HepG2 (cell line): ENCODE measurements around the gene IL6R. TPM values are rescaled to one million over a fixed set of nuclear protein-coding genes. Genes with fewer than 3 reads are reported as not detected.

Experiments used
- ATAC-seq: fragments of 200-7000 bp; cut with Tn5 transposase; 3 replicates; pipeline ENCODE4 v1.9.1; 2020; ENCODE audit warnings: mild to moderate bottlenecking, moderate library complexity
- BruUV-seq: library from RNA; stranded (reverse); fragments of 400-500 nt; replicated peaks from 2 replicates; lab custom pipeline; 2021; lab: Mats Ljungman, UMichigan
- CTCF ChIA-PET: fragments of 300-600 bp; formaldehyde crosslinking; extraction: SDS; loops from one replicate; lab custom pipeline; 2021; ENCODE audit warnings: low total read pairs, inconsistent platforms, low intra/inter-chr PET ratio; lab: Yijun Ruan, JAX
- POLR2A ChIA-PET: fragments of 350-600 bp; sonication (Branson Sonifier 250); formaldehyde crosslinking; loops from one replicate; lab custom pipeline; 2020; ENCODE audit warnings: antibody characterized with exemption, inconsistent platforms; lab: Yijun Ruan, JAX
- DNase-seq: peaks from one replicate; pipeline ENCODE4 v3.0.0-alpha.2; 2015; ENCODE audit warnings: low spot score
- FAIRE-seq: peaks from 3 replicates; lab custom pipeline; 2011; peaks lifted over from hg19 to GRCh38; lab: Jason Lieb, UNC
- H2AFZ ChIP-seq: one replicate; pipeline ENCODE4 v1.6.1; 2011; ENCODE audit warnings: low read length, inconsistent platforms
- H3K27ac ChIP-seq: fragments of 300-600 bp; 3 replicates; pipeline ENCODE4 v1.8.0; 2011; ENCODE audit warnings: mixed run types, mild to moderate bottlenecking, mixed read lengths, low read length, inconsistent platforms; ENCODE audit not compliant: insufficient read depth; ENCODE audit errors: extremely low read length
- H3K27me3 ChIP-seq, 2 experiments: fragments of 200-600 bp in 1 of 2; 2 replicates in 1 of 2; 3 replicates in 1 of 2; pipeline versions ENCODE4 v1.6.0 to v1.8.0; 2011; ENCODE audit warnings: low read length in 2 of 2, mild to moderate bottlenecking in 2 of 2, moderate library complexity in 2 of 2, inconsistent platforms in 1 of 2; ENCODE audit not compliant: insufficient read depth in 2 of 2, control insufficient read depth in 1 of 2
- H3K36me3 ChIP-seq, 2 experiments: fragments of 200-600 bp in 1 of 2; replicated peaks in 1 of 2; 2 replicates in 1 of 2; 3 replicates in 1 of 2; pipeline versions ENCODE4 v1.5.1 to v1.8.0; 2011; ENCODE audit warnings: low read length in 2 of 2, inconsistent platforms in 1 of 2; ENCODE audit not compliant: insufficient read depth in 2 of 2, control insufficient read depth in 1 of 2
- H3K4me1 ChIP-seq: 2 replicates; pipeline ENCODE4 v1.5.1; 2012; ENCODE audit warnings: low read length, inconsistent platforms; ENCODE audit not compliant: insufficient read depth
- H3K4me2 ChIP-seq: 2 replicates; pipeline ENCODE4 v1.6.0; 2011; ENCODE audit warnings: low read depth, low read length, inconsistent platforms
- H3K4me3 ChIP-seq, 3 experiments: fragments of 200-600 bp in 1 of 3; sonication (generic), shearing (Covaris generic) in 1 of 3; replicated peaks in 1 of 3; 2 replicates each; pipeline ENCODE4 v1.5.1; 2011 to 2016; ENCODE audit warnings: low read length in 3 of 3, inconsistent platforms in 2 of 3, low read depth in 2 of 3, mild to moderate bottlenecking in 2 of 3, control low read depth in 1 of 3, mixed read lengths in 1 of 3; ENCODE audit not compliant: insufficient read depth in 1 of 3
- H3K79me2 ChIP-seq: one replicate; pipeline ENCODE4 v1.6.1; 2011; ENCODE audit warnings: low read length, inconsistent platforms; ENCODE audit not compliant: insufficient read depth
- H3K9ac ChIP-seq: 2 replicates; pipeline ENCODE4 v1.6.0; 2011; ENCODE audit warnings: mild to moderate bottlenecking, low read depth, low read length, inconsistent platforms; ENCODE audit not compliant: insufficient read depth
- H3K9me3 ChIP-seq: 2 replicates; pipeline ENCODE4 v1.5.1; 2012; ENCODE audit warnings: mild to moderate bottlenecking, low read length
- H4K20me1 ChIP-seq: 2 replicates; pipeline ENCODE4 v1.6.0; 2011; ENCODE audit warnings: inconsistent platforms, mild to moderate bottlenecking, low read length, moderate library complexity; ENCODE audit not compliant: insufficient read depth
- MAZ ChIP-seq, 2 experiments: sonication (generic) in 1 of 2; formaldehyde crosslinking in 1 of 2; IDR thresholded peaks; 2 replicates each; pipeline versions ENCODE4 v1.5.0 to v1.6.1; 2012 to 2020; ENCODE audit warnings: low read depth in 2 of 2, mild to moderate bottlenecking in 2 of 2, borderline replicate concordance in 1 of 2, improper control_type of control experiment in 1 of 2, low read length in 1 of 2, missing genetic modification reagents in 1 of 2, moderate library complexity in 1 of 2
- POLR2G ChIP-seq: fragments of 200-400 bp; formaldehyde crosslinking; IDR thresholded peaks from 2 replicates; pipeline ENCODE4 v1.6.1; 2018; ENCODE audit warnings: mild to moderate bottlenecking, low read depth, low read length, moderate library complexity
- SRY ChIP-seq: sonication (generic); formaldehyde crosslinking; IDR thresholded peaks from 2 replicates; pipeline ENCODE4 v1.8.0; 2022; ENCODE audit warnings: mild to moderate bottlenecking, missing genetic modification reagents
- ZNF10 ChIP-seq: sonication (generic); formaldehyde crosslinking; IDR thresholded peaks from 2 replicates; pipeline ENCODE4 v1.4.0; 2020; ENCODE audit warnings: mild to moderate bottlenecking, low read depth, missing genetic modification reagents, borderline replicate concordance
- ZNF878 ChIP-seq: sonication (generic); formaldehyde crosslinking; IDR thresholded peaks from 2 replicates; pipeline ENCODE4 v1.8.1; 2023; ENCODE audit warnings: mild to moderate bottlenecking, missing genetic modification reagents, moderate library complexity
- WGBS: methylation state at CpG from one replicate; pipeline ENCODE4 v1.1.6; 2017; ENCODE audit warnings: low lambda C conversion rate; 5-methylcytosine and 5-hydroxymethylcytosine counted together
- in situ Hi-C: cut with HindIII; loops from 2 replicates; pipeline ENCODE4 v1.10.0; 2017; ENCODE audit warnings: low pct_unique_long_range_greater_than_20kb; ENCODE audit not compliant: extremely low pct_ligation_motif_present
- intact Hi-C: fragments of 100-400 bp; cut with micrococcal nuclease; formaldehyde crosslinking; loops from one replicate; pipeline ENCODE4 v1.10.0; 2022; ENCODE audit not compliant: unreplicated experiment
- polyA plus RNA-seq, 8 experiments: library from polyadenylated mRNA; depleted of rRNA in 3 of 8; stranded (reverse) in 7 of 8; unstranded in 1 of 8; fragments of >200 nt; fragmentation: Illumina TruSeq in 4 of 8; extraction: Trizol in 4 of 8; gene quantifications; 2 replicates each; pipeline versions ENCODE4 v1.2.1 to v1.2.3, GENCODE V29; 2011 to 2016; ENCODE audit warnings: low read depth in 4 of 8, missing spikeins in 1 of 8, mixed read lengths in 1 of 8; ENCODE audit not compliant: insufficient read depth in 1 of 8
- total RNA-seq, 5 experiments: library from RNA; depleted of rRNA; stranded (reverse); fragments of >200 nt; fragmentation: Illumina TruSeq; extraction: Trizol; gene quantifications; 2 replicates each; pipeline ENCODE4 v1.2.3, GENCODE V29; 2016; ENCODE audit warnings: low read depth in 1 of 5
- TF ChIP-seq, protein P1 (sequence below): sonication (generic); formaldehyde crosslinking; IDR thresholded peaks from 2 replicates; pipeline ENCODE4 v1.9.0; 2021; ENCODE audit warnings: missing genetic modification reagents, borderline replicate concordance
- TF ChIP-seq, protein P2 (sequence below): sonication (generic); formaldehyde crosslinking; IDR thresholded peaks from 2 replicates; pipeline ENCODE4 v1.4.0; 2020; ENCODE audit warnings: missing genetic modification reagents, borderline replicate concordance
- TF ChIP-seq, protein P3 (sequence below): sonication (generic); formaldehyde crosslinking; IDR thresholded peaks from 2 replicates; pipeline ENCODE4 v1.4.0; 2020; ENCODE audit warnings: missing genetic modification reagents
- TF ChIP-seq, protein P4 (sequence below): sonication (generic); formaldehyde crosslinking; IDR thresholded peaks from 2 replicates; pipeline ENCODE4 v1.4.0; 2020; ENCODE audit warnings: mild to moderate bottlenecking, missing genetic modification reagents

The IL6R gene
- total and polyA plus RNA-seq, 2 of the 13 experiments (the other 11 are each of a cell fraction or from before 2014, with no cell fraction given) = 5.0 to 24.5 TPM

DNA sequence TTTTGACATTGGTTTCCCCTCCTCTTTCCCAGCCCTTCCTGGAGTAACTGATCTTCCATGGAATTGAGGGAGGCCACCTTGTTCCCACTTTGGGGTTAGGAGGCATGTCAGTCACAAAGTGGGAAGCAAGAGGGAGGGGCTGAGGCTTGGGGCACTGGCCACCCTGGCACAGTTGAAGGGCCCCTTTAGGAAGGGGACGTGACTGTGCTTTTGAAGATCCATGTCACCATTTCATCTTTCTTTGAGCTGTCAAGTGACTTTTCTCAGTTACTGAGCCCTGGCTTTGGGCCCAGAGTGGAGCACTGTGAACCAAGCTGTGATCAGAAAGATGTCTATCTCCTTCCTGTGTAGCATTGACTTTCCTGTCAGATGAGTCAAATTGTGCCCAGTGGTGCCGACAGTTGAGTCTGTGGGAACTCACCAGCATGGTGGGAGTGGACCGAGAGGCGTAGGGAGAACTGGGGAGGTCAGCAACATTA is 58.4 kb downstream of the IL6R start:
- intact Hi-C loops = no loop called here

More for the DNA sequence above, 58.4 kb downstream of the IL6R start:
- Histone ChIP-seq H3K4me2 (no peak overlapping the region), H3K9ac (no peak overlapping the region), H4K20me1 (no peaks in the 10 kb centered on the region), H3K4me3 (no peak overlapping the region), H3K27ac (no peak overlapping the region), H3K36me3 (no peaks in the 10 kb centered on the region), H3K27me3 (no peaks in the 10 kb centered on the region), H3K79me2 (no peaks in the 10 kb centered on the region), H2AFZ (no peak overlapping the region), H3K9me3 (no peaks in the 10 kb centered on the region), H3K4me1 (no peaks in the 10 kb centered on the region)
- no peak for ATAC-seq
- DNase-seq = no peak
- in situ Hi-C loops = no loop called here
- ChIA-PET POLR2A (no interaction called here), CTCF (no interaction called here)
- TF ChIP-seq, protein P1, sequence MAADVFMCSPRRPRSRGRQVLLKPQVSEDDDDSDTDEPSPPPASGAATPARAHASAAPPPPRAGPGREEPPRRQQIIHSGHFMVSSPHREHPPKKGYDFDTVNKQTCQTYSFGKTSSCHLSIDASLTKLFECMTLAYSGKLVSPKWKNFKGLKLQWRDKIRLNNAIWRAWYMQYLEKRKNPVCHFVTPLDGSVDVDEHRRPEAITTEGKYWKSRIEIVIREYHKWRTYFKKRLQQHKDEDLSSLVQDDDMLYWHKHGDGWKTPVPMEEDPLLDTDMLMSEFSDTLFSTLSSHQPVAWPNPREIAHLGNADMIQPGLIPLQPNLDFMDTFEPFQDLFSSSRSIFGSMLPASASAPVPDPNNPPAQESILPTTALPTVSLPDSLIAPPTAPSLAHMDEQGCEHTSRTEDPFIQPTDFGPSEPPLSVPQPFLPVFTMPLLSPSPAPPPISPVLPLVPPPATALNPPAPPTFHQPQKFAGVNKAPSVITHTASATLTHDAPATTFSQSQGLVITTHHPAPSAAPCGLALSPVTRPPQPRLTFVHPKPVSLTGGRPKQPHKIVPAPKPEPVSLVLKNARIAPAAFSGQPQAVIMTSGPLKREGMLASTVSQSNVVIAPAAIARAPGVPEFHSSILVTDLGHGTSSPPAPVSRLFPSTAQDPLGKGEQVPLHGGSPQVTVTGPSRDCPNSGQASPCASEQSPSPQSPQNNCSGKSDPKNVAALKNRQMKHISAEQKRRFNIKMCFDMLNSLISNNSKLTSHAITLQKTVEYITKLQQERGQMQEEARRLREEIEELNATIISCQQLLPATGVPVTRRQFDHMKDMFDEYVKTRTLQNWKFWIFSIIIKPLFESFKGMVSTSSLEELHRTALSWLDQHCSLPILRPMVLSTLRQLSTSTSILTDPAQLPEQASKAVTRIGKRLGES (CRISPR knock-in tag) = no peak
- TF ChIP-seq MAZ (IDR thresholded peaks at IDR 0.05; ENCODE audit: borderline replicate concordance, low read depth, low read length) = no peak
- no peak for TF ChIP-seq MAZ (CRISPR knock-in tag; IDR thresholded peaks at IDR 0.05; ENCODE audit: low read depth)
- TF ChIP-seq, protein P2, sequence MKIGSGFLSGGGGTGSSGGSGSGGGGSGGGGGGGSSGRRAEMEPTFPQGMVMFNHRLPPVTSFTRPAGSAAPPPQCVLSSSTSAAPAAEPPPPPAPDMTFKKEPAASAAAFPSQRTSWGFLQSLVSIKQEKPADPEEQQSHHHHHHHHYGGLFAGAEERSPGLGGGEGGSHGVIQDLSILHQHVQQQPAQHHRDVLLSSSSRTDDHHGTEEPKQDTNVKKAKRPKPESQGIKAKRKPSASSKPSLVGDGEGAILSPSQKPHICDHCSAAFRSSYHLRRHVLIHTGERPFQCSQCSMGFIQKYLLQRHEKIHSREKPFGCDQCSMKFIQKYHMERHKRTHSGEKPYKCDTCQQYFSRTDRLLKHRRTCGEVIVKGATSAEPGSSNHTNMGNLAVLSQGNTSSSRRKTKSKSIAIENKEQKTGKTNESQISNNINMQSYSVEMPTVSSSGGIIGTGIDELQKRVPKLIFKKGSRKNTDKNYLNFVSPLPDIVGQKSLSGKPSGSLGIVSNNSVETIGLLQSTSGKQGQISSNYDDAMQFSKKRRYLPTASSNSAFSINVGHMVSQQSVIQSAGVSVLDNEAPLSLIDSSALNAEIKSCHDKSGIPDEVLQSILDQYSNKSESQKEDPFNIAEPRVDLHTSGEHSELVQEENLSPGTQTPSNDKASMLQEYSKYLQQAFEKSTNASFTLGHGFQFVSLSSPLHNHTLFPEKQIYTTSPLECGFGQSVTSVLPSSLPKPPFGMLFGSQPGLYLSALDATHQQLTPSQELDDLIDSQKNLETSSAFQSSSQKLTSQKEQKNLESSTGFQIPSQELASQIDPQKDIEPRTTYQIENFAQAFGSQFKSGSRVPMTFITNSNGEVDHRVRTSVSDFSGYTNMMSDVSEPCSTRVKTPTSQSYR = no peak
- TF ChIP-seq ZNF878 (CRISPR knock-in tag) = no peak
- no peak for TF ChIP-seq POLR2G
- TF ChIP-seq, protein P3, sequence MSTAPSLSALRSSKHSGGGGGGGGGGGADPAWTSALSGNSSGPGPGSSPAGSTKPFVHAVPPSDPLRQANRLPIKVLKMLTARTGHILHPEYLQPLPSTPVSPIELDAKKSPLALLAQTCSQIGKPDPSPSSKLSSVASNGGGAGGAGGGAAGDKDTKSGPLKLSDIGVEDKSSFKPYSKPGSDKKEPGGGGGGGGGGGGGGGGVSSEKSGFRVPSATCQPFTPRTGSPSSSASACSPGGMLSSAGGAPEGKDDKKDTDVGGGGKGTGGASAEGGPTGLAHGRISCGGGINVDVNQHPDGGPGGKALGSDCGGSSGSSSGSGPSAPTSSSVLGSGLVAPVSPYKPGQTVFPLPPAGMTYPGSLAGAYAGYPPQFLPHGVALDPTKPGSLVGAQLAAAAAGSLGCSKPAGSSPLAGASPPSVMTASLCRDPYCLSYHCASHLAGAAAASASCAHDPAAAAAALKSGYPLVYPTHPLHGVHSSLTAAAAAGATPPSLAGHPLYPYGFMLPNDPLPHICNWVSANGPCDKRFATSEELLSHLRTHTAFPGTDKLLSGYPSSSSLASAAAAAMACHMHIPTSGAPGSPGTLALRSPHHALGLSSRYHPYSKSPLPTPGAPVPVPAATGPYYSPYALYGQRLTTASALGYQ (CRISPR knock-in tag) = no peak
- TF ChIP-seq ZNF10 (CRISPR knock-in tag) = no peak
- TF ChIP-seq SRY (CRISPR knock-in tag) = no peak
- TF ChIP-seq, protein P4, sequence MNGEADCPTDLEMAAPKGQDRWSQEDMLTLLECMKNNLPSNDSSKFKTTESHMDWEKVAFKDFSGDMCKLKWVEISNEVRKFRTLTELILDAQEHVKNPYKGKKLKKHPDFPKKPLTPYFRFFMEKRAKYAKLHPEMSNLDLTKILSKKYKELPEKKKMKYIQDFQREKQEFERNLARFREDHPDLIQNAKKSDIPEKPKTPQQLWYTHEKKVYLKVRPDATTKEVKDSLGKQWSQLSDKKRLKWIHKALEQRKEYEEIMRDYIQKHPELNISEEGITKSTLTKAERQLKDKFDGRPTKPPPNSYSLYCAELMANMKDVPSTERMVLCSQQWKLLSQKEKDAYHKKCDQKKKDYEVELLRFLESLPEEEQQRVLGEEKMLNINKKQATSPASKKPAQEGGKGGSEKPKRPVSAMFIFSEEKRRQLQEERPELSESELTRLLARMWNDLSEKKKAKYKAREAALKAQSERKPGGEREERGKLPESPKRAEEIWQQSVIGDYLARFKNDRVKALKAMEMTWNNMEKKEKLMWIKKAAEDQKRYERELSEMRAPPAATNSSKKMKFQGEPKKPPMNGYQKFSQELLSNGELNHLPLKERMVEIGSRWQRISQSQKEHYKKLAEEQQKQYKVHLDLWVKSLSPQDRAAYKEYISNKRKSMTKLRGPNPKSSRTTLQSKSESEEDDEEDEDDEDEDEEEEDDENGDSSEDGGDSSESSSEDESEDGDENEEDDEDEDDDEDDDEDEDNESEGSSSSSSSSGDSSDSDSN (CRISPR knock-in tag) = no peak
- FAIRE-seq = no peak
- WGBS = 88% methylated on average over 4 of the region's 4 CpGs
- no TSS peak for BruUV-seq
